GM23338 (cell line): ENCODE measurements around the gene CNOT4.

ENCODE experiments used
- CREB1 ChIP-seq: fragments of 250-450 bp; sonication (Bioruptor Pico); IDR thresholded peaks from 2 replicates; pipeline ENCODE4 v1.5.0; 2020; ENCODE audit warnings: low read depth, mild to moderate bottlenecking, moderate library complexity
- EZH2 ChIP-seq: fragments of 200-600 bp; sonication (generic); IDR thresholded peaks from one replicate; pipeline ENCODE4 v1.8.0; 2017; ENCODE audit warnings: antibody characterized with exemption, mild to moderate bottlenecking, low read depth; ENCODE audit not compliant: unreplicated experiment
- EZH2phosphoT487 ChIP-seq: fragments of 200-600 bp; sonication (generic); IDR thresholded peaks from one replicate; pipeline ENCODE4 v1.8.1; 2018; ENCODE audit warnings: antibody characterized with exemption; ENCODE audit not compliant: unreplicated experiment
- JUNB ChIP-seq: IDR thresholded peaks from one replicate; pipeline ENCODE4 v1.6.1; 2016; ENCODE audit warnings: antibody characterized with exemption; ENCODE audit not compliant: unreplicated experiment
- POLR2AphosphoS5 ChIP-seq: IDR thresholded peaks from 2 replicates; pipeline ENCODE4 v1.6.1; 2016; ENCODE audit warnings: antibody characterized with exemption, low read depth
- ZNF331 ChIP-seq: fragments of 250-450 bp; sonication (Bioruptor Pico); IDR thresholded peaks from 2 replicates; pipeline ENCODE4 v1.5.0; 2020; ENCODE audit warnings: low read depth, mild to moderate bottlenecking, moderate library complexity
- TF ChIP-seq, protein P1 (sequence below), 2 experiments: fragments of 200-600 bp in 1 of 2; sonication (generic) in 1 of 2; conservative IDR thresholded peaks; 2 replicates each; pipeline versions ENCODE4 v1.5.1 to v1.6.1; 2016 to 2017; ENCODE audit warnings: antibody characterized with exemption in 2 of 2, low read depth in 2 of 2, mild to moderate bottlenecking in 2 of 2, moderate library complexity in 1 of 2
- TF ChIP-seq, protein P2 (sequence below): IDR thresholded peaks from 2 replicates; pipeline ENCODE4 v1.6.1; 2016; ENCODE audit warnings: antibody characterized with exemption

DNA sequence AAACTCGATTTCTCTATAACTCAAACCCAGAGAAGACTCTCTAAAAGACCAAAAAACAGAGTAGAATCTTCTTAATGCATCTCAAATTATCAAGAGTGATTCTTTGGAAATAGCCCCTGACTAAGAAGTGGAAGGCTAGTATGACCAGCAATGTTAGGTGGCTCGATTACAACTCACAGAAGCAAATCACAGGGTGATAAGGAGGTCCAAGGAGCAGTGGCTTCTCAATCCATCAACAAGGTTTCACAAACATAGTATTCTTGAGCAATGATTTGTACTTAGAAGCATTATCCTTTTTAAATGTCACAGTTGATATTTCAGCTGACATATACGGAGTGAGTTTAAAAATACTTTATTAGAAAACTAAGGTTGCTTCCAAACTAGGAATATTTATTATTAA lies 127.7 kb downstream of the CNOT4 start:
- TF ChIP-seq, protein P1, sequence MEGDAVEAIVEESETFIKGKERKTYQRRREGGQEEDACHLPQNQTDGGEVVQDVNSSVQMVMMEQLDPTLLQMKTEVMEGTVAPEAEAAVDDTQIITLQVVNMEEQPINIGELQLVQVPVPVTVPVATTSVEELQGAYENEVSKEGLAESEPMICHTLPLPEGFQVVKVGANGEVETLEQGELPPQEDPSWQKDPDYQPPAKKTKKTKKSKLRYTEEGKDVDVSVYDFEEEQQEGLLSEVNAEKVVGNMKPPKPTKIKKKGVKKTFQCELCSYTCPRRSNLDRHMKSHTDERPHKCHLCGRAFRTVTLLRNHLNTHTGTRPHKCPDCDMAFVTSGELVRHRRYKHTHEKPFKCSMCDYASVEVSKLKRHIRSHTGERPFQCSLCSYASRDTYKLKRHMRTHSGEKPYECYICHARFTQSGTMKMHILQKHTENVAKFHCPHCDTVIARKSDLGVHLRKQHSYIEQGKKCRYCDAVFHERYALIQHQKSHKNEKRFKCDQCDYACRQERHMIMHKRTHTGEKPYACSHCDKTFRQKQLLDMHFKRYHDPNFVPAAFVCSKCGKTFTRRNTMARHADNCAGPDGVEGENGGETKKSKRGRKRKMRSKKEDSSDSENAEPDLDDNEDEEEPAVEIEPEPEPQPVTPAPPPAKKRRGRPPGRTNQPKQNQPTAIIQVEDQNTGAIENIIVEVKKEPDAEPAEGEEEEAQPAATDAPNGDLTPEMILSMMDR (conservative IDR thresholded peaks at IDR 0.05; ENCODE audit: low read depth in 2 of 2), result no peak
- TF ChIP-seq JUNB, result no peak
- TF ChIP-seq, protein P2, sequence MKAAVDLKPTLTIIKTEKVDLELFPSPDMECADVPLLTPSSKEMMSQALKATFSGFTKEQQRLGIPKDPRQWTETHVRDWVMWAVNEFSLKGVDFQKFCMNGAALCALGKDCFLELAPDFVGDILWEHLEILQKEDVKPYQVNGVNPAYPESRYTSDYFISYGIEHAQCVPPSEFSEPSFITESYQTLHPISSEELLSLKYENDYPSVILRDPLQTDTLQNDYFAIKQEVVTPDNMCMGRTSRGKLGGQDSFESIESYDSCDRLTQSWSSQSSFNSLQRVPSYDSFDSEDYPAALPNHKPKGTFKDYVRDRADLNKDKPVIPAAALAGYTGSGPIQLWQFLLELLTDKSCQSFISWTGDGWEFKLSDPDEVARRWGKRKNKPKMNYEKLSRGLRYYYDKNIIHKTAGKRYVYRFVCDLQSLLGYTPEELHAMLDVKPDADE, result no peak
- TF ChIP-seq POLR2AphosphoS5, result no peak
- no peak for TF ChIP-seq EZH2
- no peak for TF ChIP-seq CREB1
- no peak for TF ChIP-seq EZH2phosphoT487
- TF ChIP-seq ZNF331 (CRISPR knock-in tag), result no peak
